ENCODE results near the gene PLCD4.

PLCD4 gene

GRCh38 chr2:218618102-218618860 lies 10.6 kb downstream of the PLCD4 start:
- no peak overlapping the region for H3K27ac ChIP-seq
- DNase-seq (ENCODE audit: low read depth, low spot score) = no peak

GRCh38 chr2:218621007-218621406 lies 13.3 kb downstream of the PLCD4 start:
- no peak for DNase-seq (ENCODE audit: low read depth, low spot score)
- H3K27ac ChIP-seq = no peak overlapping the region

GRCh38 chr2:218622606-218623365 lies 15.1 kb downstream of the PLCD4 start:
- no peak for DNase-seq (ENCODE audit: low read depth, low spot score)
- H3K27ac ChIP-seq = no peak overlapping the region

GRCh38 chr2:218623366-218623705 lies 15.6 kb downstream of the PLCD4 start:
- no peak overlapping the region for H3K27ac ChIP-seq
- DNase-seq (ENCODE audit: low read depth, low spot score) = no peak

GRCh38 chr2:218626369-218626768 lies 18.7 kb downstream of the PLCD4 start:
- H3K27ac ChIP-seq = no peak overlapping the region
- DNase-seq (ENCODE audit: low read depth, low spot score) = no peak

- no peak for DNase-seq (ENCODE audit: low read depth, low spot score)
These were observed 20.2 kb downstream of the PLCD4 start for GRCh38 chr2:218627939-218628338.

GRCh38 chr2:218631837-218632236 lies 24.1 kb downstream of the PLCD4 start:
- DNase-seq (ENCODE audit: low read depth, low spot score) = no peak
- H3K27ac ChIP-seq = peak overlapping the region; percentile 38

More at GRCh38 chr2:218627939-218628338, 20.2 kb downstream of the PLCD4 start:
- H3K27ac ChIP-seq = no peak overlapping the region

- no peak overlapping the region for H3K27ac ChIP-seq
- no peak for DNase-seq (ENCODE audit: low read depth, low spot score)
These were observed 28.0 kb downstream of the PLCD4 start for GRCh38 chr2:218635719-218636118.

GRCh38 chr2:218638372-218638771 lies 30.7 kb downstream of the PLCD4 start:
- no peak for DNase-seq (ENCODE audit: low read depth, low spot score)
- no peak overlapping the region for H3K27ac ChIP-seq

GRCh38 chr2:218642121-218642656 lies 34.5 kb downstream of the PLCD4 start:
- DNase-seq (ENCODE audit: low read depth, low spot score) = no peak
- no peak overlapping the region for H3K27ac ChIP-seq

- H3K27ac ChIP-seq = no peak overlapping the region
- DNase-seq (ENCODE audit: low read depth, low spot score) = no peak
These were observed 35.1 kb downstream of the PLCD4 start for GRCh38 chr2:218642786-218643185.

GRCh38 chr2:218643751-218644310 lies 36.1 kb downstream of the PLCD4 start:
- DNase-seq (ENCODE audit: low read depth, low spot score) = no peak
- H3K27ac ChIP-seq = peak overlapping the region; percentile 78

GRCh38 chr2:218644721-218645120 lies 37.0 kb downstream of the PLCD4 start:
- peak overlapping the region; percentile 78 for H3K27ac ChIP-seq
- DNase-seq (ENCODE audit: low read depth, low spot score) = no peak

GRCh38 chr2:218645126-218645525 lies 37.4 kb downstream of the PLCD4 start:
- peak; percentile 74 for DNase-seq (ENCODE audit: low read depth, low spot score)
- peak overlapping the region; percentile 78 for H3K27ac ChIP-seq

GRCh38 chr2:218648088-218648786 lies 40.5 kb downstream of the PLCD4 start:
- no peak for DNase-seq (ENCODE audit: low read depth, low spot score)

GRCh38 chr2:218648787-218649100 lies 41.0 kb downstream of the PLCD4 start:
- DNase-seq (ENCODE audit: low read depth, low spot score) = no peak
- H3K27ac ChIP-seq = no peak overlapping the region

More at GRCh38 chr2:218648088-218648786, 40.5 kb downstream of the PLCD4 start:
- no peak overlapping the region for H3K27ac ChIP-seq

GRCh38 chr2:218655751-218656150 lies 48.1 kb downstream of the PLCD4 start:
- no peak overlapping the region for H3K27ac ChIP-seq
- DNase-seq (ENCODE audit: low read depth, low spot score) = no peak

- DNase-seq (ENCODE audit: low read depth, low spot score) = no peak
- H3K27ac ChIP-seq = peak overlapping the region; percentile 64
These were observed 51.1 kb downstream of the PLCD4 start for GRCh38 chr2:218658671-218659257.

- DNase-seq (ENCODE audit: low read depth, low spot score) = peak; percentile 33
- peak within 1 kb of the TSS; percentile 64 for H3K27ac ChIP-seq
These were observed 51.7 kb downstream of the PLCD4 start, which contains the start of the genes BCS1L and ZNF142 for GRCh38 chr2:218659258-218659987. BCS1L (plus strand) TSS chr2:218659683; CDS start chr2:218660988, 1,305 bp downstream. ZNF142 (minus strand) TSS chr2:218659623; CDS start chr2:218656429, 3,194 bp downstream.
